22Rv1 (cell line): ENCODE data around the gene LIN37.

ENCODE experiments used
- ZFX ChIP-seq: fragments of 450-650 bp; IDR thresholded peaks from 2 replicates; pipeline ENCODE4 v1.6.1; 2017; ENCODE audit warnings: antibody characterized with exemption, borderline replicate concordance
- TF ChIP-seq, protein P1 (sequence below): fragments of 450-650 bp; IDR thresholded peaks from 2 replicates; pipeline ENCODE4 v1.5.1; 2017; ENCODE audit warnings: mild to moderate bottlenecking

DNA sequence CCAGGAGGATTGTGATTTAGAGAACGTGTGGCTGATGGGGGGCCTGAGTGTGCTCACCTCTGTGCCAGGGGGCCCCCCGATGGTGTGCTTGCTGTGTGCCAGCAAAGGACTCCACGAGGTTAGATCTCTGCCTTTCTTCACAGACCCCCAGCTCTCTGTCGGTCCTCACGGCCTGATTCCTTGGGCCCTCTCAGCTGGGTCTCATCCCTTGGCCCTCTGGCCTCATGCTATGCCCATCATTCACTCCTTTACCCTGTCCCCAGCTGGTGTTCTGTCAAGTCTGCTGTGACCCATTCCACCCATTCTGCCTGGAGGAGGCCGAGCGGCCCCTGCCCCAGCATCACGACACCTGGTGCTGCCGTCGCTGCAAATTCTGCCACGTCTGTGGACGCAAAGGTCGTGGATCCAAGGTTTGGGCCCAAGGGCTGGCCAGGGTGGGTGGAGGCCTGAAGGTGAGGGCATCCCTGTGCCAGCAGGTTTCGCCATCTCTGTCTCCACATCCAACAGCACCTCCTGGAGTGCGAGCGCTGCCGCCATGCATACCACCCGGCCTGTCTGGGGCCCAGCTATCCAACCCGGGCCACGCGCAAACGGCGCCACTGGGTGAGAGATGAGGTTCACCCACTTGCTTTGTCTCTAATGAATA lies 23.0 kb upstream of the LIN37 start:
- TF ChIP-seq ZFX, result no peak
- TF ChIP-seq, protein P1, sequence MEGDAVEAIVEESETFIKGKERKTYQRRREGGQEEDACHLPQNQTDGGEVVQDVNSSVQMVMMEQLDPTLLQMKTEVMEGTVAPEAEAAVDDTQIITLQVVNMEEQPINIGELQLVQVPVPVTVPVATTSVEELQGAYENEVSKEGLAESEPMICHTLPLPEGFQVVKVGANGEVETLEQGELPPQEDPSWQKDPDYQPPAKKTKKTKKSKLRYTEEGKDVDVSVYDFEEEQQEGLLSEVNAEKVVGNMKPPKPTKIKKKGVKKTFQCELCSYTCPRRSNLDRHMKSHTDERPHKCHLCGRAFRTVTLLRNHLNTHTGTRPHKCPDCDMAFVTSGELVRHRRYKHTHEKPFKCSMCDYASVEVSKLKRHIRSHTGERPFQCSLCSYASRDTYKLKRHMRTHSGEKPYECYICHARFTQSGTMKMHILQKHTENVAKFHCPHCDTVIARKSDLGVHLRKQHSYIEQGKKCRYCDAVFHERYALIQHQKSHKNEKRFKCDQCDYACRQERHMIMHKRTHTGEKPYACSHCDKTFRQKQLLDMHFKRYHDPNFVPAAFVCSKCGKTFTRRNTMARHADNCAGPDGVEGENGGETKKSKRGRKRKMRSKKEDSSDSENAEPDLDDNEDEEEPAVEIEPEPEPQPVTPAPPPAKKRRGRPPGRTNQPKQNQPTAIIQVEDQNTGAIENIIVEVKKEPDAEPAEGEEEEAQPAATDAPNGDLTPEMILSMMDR, result no peak
